DND-41 (cell line): Measurements from ENCODE around the gene RUNX2.

Experiments
- ATAC-seq: fragments of 200-7000 bp; cut with Tn5 transposase; 3 replicates; pipeline ENCODE4 v1.9.1; 2021; ENCODE audit warnings: low read depth; ENCODE audit not compliant: insufficient read depth
- DNase-seq: peaks from one replicate; pipeline ENCODE4 v3.0.0-alpha.2; 2020
- H2AFZ ChIP-seq: 2 replicates; pipeline ENCODE4 v1.6.0; 2012; ENCODE audit warnings: low read depth, low read length
- H3K27ac ChIP-seq: 2 replicates; pipeline ENCODE4 v1.5.1; 2012; ENCODE audit warnings: low read length, inconsistent platforms
- H3K27me3 ChIP-seq: fragments of 200-600 bp; sonication (generic); 2 replicates; pipeline ENCODE4 v1.6.0; 2012; ENCODE audit warnings: low read length, mild to moderate bottlenecking, inconsistent platforms; ENCODE audit not compliant: insufficient read depth, poor library complexity
- H3K36me3 ChIP-seq: 2 replicates; pipeline ENCODE4 v1.5.1; 2012; ENCODE audit warnings: low read length, inconsistent platforms; ENCODE audit not compliant: insufficient read depth
- H3K4me1 ChIP-seq: 2 replicates; pipeline ENCODE4 v1.5.1; 2012; ENCODE audit warnings: mild to moderate bottlenecking, low read length; ENCODE audit not compliant: insufficient read depth
- H3K4me2 ChIP-seq: 2 replicates; pipeline ENCODE4 v1.6.0; 2012; ENCODE audit warnings: mild to moderate bottlenecking, moderate library complexity, low read length, inconsistent platforms; ENCODE audit not compliant: insufficient read depth
- H3K4me3 ChIP-seq, 2 experiments: fragments of 200-600 bp in 1 of 2; shearing (Covaris generic) in 1 of 2; 2 replicates each; pipeline ENCODE4 v1.5.1; 2012 to 2016; ENCODE audit warnings: inconsistent platforms in 2 of 2, low read length in 2 of 2, mild to moderate bottlenecking in 2 of 2, low read depth in 1 of 2, moderate library complexity in 1 of 2
- H3K79me2 ChIP-seq: 2 replicates; pipeline ENCODE4 v1.6.0; 2012; ENCODE audit warnings: low read length, inconsistent platforms; ENCODE audit not compliant: insufficient read depth
- H3K9ac ChIP-seq: 2 replicates; pipeline ENCODE4 v1.6.0; 2012; ENCODE audit warnings: low read depth, mild to moderate bottlenecking, inconsistent platforms, low read length, moderate library complexity
- H3K9me3 ChIP-seq: 2 replicates; pipeline ENCODE4 v1.5.1; 2012; ENCODE audit warnings: low read length, moderate library complexity, mild to moderate bottlenecking, inconsistent platforms; ENCODE audit not compliant: insufficient read depth, severe bottlenecking
- H4K20me1 ChIP-seq: 2 replicates; pipeline ENCODE4 v1.6.0; 2012; ENCODE audit warnings: low read length; ENCODE audit not compliant: insufficient read depth
- EZH2 ChIP-seq: IDR thresholded peaks from 3 replicates; pipeline ENCODE4 v1.6.1; 2012; ENCODE audit warnings: borderline replicate concordance, low read depth, mild to moderate bottlenecking, moderate library complexity, low read length, inconsistent platforms; ENCODE audit not compliant: severe bottlenecking
- TF ChIP-seq, protein P1 (sequence below): IDR thresholded peaks from 2 replicates; pipeline ENCODE4 v1.5.1; 2012; ENCODE audit warnings: borderline replicate concordance, low read length, moderate library complexity, mild to moderate bottlenecking; ENCODE audit not compliant: poor library complexity, severe bottlenecking; ENCODE audit errors: extremely low read depth

Gene RUNX2

DNA sequence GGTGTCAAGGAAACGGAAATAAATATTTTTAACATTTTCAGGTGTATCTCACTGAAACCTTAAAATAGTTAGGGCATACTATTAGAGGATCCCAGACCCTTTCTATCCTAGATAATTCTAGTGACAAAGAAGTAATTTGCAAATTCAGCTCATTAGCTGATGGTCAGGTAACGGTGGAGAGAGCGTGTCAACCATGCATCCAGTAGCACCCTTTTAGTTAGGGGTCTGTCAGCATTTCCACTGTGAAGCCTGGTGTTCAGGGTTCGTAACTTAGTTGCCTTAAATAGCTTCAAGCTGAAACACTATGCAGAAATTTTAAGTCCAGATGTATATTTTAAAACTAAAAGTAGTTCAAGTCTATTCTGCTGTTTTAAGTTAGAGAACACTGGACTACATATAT lies 98.1 kb downstream of the RUNX2 start:
- H4K20me1 ChIP-seq = no peaks in the 10 kb centered on the region
- DNase-seq (no peak), ATAC-seq (no peak)
- no peaks in the 10 kb centered on the region for H3K27me3 ChIP-seq
- H3K79me2 ChIP-seq = peaks cover 46% of the 10 kb centered on the region
- H2AFZ ChIP-seq = no peak overlapping the region
- H3K36me3 ChIP-seq = peaks cover 5% of the 10 kb centered on the region; the same call in 1 of the 2 replicates
- no peak overlapping the region for H3K4me3 ChIP-seq
- TF ChIP-seq, protein P1, sequence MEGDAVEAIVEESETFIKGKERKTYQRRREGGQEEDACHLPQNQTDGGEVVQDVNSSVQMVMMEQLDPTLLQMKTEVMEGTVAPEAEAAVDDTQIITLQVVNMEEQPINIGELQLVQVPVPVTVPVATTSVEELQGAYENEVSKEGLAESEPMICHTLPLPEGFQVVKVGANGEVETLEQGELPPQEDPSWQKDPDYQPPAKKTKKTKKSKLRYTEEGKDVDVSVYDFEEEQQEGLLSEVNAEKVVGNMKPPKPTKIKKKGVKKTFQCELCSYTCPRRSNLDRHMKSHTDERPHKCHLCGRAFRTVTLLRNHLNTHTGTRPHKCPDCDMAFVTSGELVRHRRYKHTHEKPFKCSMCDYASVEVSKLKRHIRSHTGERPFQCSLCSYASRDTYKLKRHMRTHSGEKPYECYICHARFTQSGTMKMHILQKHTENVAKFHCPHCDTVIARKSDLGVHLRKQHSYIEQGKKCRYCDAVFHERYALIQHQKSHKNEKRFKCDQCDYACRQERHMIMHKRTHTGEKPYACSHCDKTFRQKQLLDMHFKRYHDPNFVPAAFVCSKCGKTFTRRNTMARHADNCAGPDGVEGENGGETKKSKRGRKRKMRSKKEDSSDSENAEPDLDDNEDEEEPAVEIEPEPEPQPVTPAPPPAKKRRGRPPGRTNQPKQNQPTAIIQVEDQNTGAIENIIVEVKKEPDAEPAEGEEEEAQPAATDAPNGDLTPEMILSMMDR = no peak
- no peak for TF ChIP-seq EZH2
- H3K4me1 ChIP-seq = peaks cover 69% of the 10 kb centered on the region
- H3K4me2 ChIP-seq = no peak overlapping the region
- no peaks in the 10 kb centered on the region for H3K9me3 ChIP-seq
- H3K9ac ChIP-seq = no peak overlapping the region
- H3K27ac ChIP-seq = peak overlapping the region; percentile 29; the same call in 1 of the 2 replicates

DNA sequence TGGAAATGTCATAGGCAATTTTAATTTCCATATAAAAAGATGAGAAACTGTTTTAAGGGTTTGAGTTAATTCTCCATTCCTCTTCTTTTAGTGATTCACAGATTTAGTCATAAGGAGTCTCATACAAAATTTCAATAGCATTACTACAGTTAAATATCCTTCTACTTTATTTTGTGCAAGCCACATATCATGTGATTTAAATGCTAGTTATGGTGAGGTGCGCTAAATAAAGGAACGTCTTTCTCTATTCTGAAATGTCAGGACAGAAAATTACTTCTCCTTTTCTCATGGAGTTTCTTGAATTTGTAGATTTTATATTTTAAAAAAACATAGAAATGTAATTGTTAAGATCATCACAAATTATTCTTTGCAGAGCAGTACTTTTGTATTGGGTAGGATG lies 99.6 kb downstream of the RUNX2 start:
- Histone ChIP-seq H2AFZ (no peak overlapping the region), H3K36me3 (peaks cover 14% of the 10 kb centered on the region), H3K4me1 (peaks cover 79% of the 10 kb centered on the region), H3K27me3 (no peaks in the 10 kb centered on the region), H3K9ac (no peak overlapping the region), H4K20me1 (no peaks in the 10 kb centered on the region), H3K4me3 (no peak overlapping the region), H3K27ac (peak overlapping the region; percentile 48), H3K79me2 (peaks cover 34% of the 10 kb centered on the region), H3K4me2 (no peak overlapping the region), H3K9me3 (no peaks in the 10 kb centered on the region)
- DNase-seq = no peak
- no peak for ATAC-seq
- TF ChIP-seq EZH2 = no peak

DNA sequence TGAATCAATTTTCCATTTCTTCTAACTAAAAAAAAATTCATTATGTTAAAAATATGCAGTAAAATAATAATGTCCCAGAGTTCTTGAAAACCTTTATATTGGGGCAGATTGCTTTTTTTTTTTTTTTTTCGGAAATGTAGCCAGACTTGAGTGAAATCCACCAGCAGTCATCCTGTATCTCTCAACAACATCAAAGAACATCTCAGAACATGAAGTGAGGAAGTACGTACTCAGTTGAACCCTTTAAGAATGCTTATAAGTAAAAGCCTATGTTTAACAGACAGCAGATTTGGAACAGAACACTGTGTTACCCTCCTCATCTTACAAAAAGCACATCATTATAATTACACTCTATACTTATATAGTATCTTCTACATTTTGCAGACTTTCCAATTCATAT lies 100.6 kb downstream of the RUNX2 start:
- peak overlapping the region; percentile 16; the same call in 1 of the 2 replicates for H3K4me2 ChIP-seq
- no peak for TF ChIP-seq EZH2
- TF ChIP-seq, protein P1 = no peak
- ATAC-seq = peak; percentile 75

DNA sequence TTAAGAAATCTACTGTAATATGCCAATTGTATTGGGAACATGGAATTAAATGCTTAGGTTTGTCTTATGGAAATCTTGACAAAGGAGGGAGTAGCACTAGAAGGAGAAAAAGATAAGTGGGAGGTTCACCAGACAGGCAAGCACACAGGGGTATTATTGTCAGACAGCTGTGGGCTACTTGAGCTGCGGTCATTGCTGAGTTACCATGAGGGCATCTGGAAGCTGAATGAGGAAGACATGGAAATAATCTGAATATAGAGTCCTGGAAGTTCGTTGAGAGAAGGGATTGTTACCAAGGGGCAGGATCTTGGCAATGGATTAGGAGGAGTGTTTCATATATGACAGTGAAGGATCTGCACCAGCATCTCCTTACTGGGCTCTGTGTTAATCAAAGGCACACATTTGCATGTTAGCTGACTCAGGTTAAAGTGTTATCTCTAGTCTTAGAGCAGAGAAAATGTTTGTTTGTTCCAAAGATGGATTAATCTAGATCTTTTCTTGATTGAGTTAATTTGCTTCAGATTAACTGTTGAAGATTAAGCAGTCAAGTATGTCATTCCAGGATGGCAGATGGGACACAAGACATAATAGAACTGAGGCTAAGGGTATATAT lies 102.6 kb downstream of the RUNX2 start:
- Histone ChIP-seq H3K27me3 (no peaks in the 10 kb centered on the region), H3K4me2 (no peak overlapping the region), H4K20me1 (no peaks in the 10 kb centered on the region), H3K27ac (peak overlapping the region; percentile 2; the same call in 1 of the 2 replicates), H3K36me3 (peaks cover 14% of the 10 kb centered on the region), H3K4me1 (peaks cover 85% of the 10 kb centered on the region), H3K9me3 (no peaks in the 10 kb centered on the region), H3K9ac (no peak overlapping the region), H3K79me2 (peaks cover 16% of the 10 kb centered on the region; the same call in 1 of the 2 replicates), H2AFZ (no peak overlapping the region), H3K4me3 (no peak overlapping the region)
- no peak for ATAC-seq
- TF ChIP-seq, protein P1 = no peak
- no peak for TF ChIP-seq EZH2
- DNase-seq = no peak

More for the DNA sequence above, 100.6 kb downstream of the RUNX2 start:
- Histone ChIP-seq H2AFZ (no peak overlapping the region), H3K4me3 (no peak overlapping the region), H3K79me2 (peaks cover 24% of the 10 kb centered on the region), H3K27me3 (no peaks in the 10 kb centered on the region), H3K27ac (peak overlapping the region; percentile 61), H3K9ac (no peak overlapping the region), H3K36me3 (peaks cover 14% of the 10 kb centered on the region), H3K9me3 (no peaks in the 10 kb centered on the region), H4K20me1 (no peaks in the 10 kb centered on the region), H3K4me1 (peaks cover 79% of the 10 kb centered on the region)
- no peak for DNase-seq
